Subcutaneous adipose tissue (tissue), 4 donors: ENCODE measurements around the gene KRTAP13-3. TPM values are rescaled to one million over a fixed set of nuclear protein-coding genes. Genes with fewer than 3 reads are reported as not detected.

Experiments
- CTCF ChIP-seq: fragments of 450-650 bp; IDR thresholded peaks from one replicate; pipeline ENCODE4 v1.5.1; 2016; ENCODE audit warnings: low read depth, mild to moderate bottlenecking, control low read depth, antibody characterized with exemption, moderate library complexity
- total RNA-seq, 4 donors: library from RNA; depleted of rRNA; stranded (reverse); fragments of >200 nt; gene quantifications; one replicate each; pipeline ENCODE4 v1.1.0, GENCODE V29; 2016

KRTAP13-3 gene
- total RNA-seq, 4 donors from 2014 or later, result not detected

- TF ChIP-seq CTCF, result no peak
Observed at GRCh38 chr21:30395731-30396130, 30.0 kb downstream of the KRTAP13-3 start, which contains the start of gene KRTAP13-1. KRTAP13-1 (plus strand) TSS chr21:30396031; CDS start chr21:30396087, 56 bp downstream.

GRCh38 chr21:30391492-30392025 is 34.2 kb downstream of the KRTAP13-3 start:
- no peak for TF ChIP-seq CTCF

- no peak for TF ChIP-seq CTCF
Observed at GRCh38 chr21:30382201-30382600, 43.5 kb downstream of the KRTAP13-3 start.

Other genes starting within 250 kb of the KRTAP13-3 start
- gene CLDN8, start 209.8 kb downstream of the KRTAP13-3 start, total RNA-seq, result under 1 TPM in 1 of 4 donors, not detected in 3; 0.33 TPM
- not detected for gene KRTAP24-1, start 143.0 kb downstream of the KRTAP13-3 start, total RNA-seq
- not detected for gene KRTAP25-1, start 136.4 kb downstream of the KRTAP13-3 start, total RNA-seq
- gene KRTAP26-1, start 105.6 kb downstream of the KRTAP13-3 start, total RNA-seq, result not detected
- not detected for gene KRTAP27-1, start 88.2 kb downstream of the KRTAP13-3 start, total RNA-seq
- not detected for gene KRTAP23-1, start 77.3 kb downstream of the KRTAP13-3 start, total RNA-seq
- gene KRTAP13-2, start 53.7 kb downstream of the KRTAP13-3 start, total RNA-seq, result not detected
- not detected for gene KRTAP13-1, start 29.9 kb downstream of the KRTAP13-3 start, total RNA-seq
- not detected for gene KRTAP13-4, start 4.3 kb upstream of the KRTAP13-3 start, total RNA-seq
- not detected for gene KRTAP15-1, start 14.3 kb upstream of the KRTAP13-3 start, total RNA-seq
- gene KRTAP19-1, start 54.4 kb upstream of the KRTAP13-3 start, total RNA-seq, result not detected
- not detected for gene KRTAP19-2, start 61.5 kb upstream of the KRTAP13-3 start, total RNA-seq
- gene KRTAP19-3, start 66.1 kb upstream of the KRTAP13-3 start, total RNA-seq, result not detected
- gene KRTAP19-4, start 71.2 kb upstream of the KRTAP13-3 start, total RNA-seq, result not detected
- not detected for gene KRTAP19-5, start 76.2 kb upstream of the KRTAP13-3 start, total RNA-seq
- not detected for gene KRTAP19-6, start 115.9 kb upstream of the KRTAP13-3 start, total RNA-seq
- not detected for gene KRTAP19-7, start 135.4 kb upstream of the KRTAP13-3 start, total RNA-seq
- not detected for gene KRTAP22-2, start 164.5 kb upstream of the KRTAP13-3 start, total RNA-seq
- not detected for gene KRTAP6-3, start 166.5 kb upstream of the KRTAP13-3 start, total RNA-seq
- not detected for gene KRTAP6-2, start 173.0 kb upstream of the KRTAP13-3 start, total RNA-seq
- gene KRTAP22-1, start 175.2 kb upstream of the KRTAP13-3 start, total RNA-seq, result not detected
- not detected for gene KRTAP6-1, start 188.0 kb upstream of the KRTAP13-3 start, total RNA-seq
- gene KRTAP20-1, start 190.5 kb upstream of the KRTAP13-3 start, total RNA-seq, result not detected
- not detected for gene KRTAP20-4, start 194.7 kb upstream of the KRTAP13-3 start, total RNA-seq
- gene KRTAP20-2, start 209.3 kb upstream of the KRTAP13-3 start, total RNA-seq, result not detected
- gene KRTAP20-3, start 216.9 kb upstream of the KRTAP13-3 start, total RNA-seq, result not detected